ENCODE measurements around the gene RGS3.

DNA sequence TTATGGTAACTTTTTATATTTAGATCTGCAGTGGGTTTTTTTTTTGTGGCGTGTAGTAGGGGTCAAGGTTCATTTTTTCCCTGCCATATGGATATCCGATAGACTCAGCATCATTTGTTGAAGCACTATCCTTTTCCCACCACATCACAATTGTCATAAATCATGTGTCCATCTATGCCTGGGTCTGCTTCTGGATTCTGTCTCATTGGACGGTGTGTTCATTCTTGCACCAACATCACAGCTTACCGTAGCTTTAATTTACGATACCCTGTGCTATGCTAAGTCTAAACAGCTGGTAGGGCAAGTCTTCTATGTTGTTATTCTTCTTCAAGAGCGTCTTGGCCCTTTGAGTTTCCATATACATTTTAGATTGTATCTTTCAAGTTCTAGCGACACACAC, 175.0 kb downstream of the RGS3 start:
- TF ChIP-seq EZH2 (IDR thresholded peaks at IDR 0.05; ENCODE audit: borderline replicate concordance, low read length) = no peak
- TF ChIP-seq, protein P1, sequence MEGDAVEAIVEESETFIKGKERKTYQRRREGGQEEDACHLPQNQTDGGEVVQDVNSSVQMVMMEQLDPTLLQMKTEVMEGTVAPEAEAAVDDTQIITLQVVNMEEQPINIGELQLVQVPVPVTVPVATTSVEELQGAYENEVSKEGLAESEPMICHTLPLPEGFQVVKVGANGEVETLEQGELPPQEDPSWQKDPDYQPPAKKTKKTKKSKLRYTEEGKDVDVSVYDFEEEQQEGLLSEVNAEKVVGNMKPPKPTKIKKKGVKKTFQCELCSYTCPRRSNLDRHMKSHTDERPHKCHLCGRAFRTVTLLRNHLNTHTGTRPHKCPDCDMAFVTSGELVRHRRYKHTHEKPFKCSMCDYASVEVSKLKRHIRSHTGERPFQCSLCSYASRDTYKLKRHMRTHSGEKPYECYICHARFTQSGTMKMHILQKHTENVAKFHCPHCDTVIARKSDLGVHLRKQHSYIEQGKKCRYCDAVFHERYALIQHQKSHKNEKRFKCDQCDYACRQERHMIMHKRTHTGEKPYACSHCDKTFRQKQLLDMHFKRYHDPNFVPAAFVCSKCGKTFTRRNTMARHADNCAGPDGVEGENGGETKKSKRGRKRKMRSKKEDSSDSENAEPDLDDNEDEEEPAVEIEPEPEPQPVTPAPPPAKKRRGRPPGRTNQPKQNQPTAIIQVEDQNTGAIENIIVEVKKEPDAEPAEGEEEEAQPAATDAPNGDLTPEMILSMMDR (conservative IDR thresholded peaks at IDR 0.05 in 1 of 2, IDR thresholded peaks at IDR 0.05 in 1 of 2; ENCODE audit: extremely low read depth in 1 of 2, insufficient read depth in 1 of 2, low read depth in 1 of 2, low read length in 2 of 2) = no peak
